GM10266 (cell line): ENCODE data around the gene SLC5A10.
"Not testable (repeated sequence)": the region's sequence is repeated elsewhere in the genome, so short reads cannot be mapped to it uniquely, and the experiment has no call there.

ENCODE experiments used
- DNase-seq: peaks from one replicate; pipeline ENCODE4 v3.0.0; 2012; ENCODE audit errors: extremely low spot score
- CTCF ChIP-seq: IDR thresholded peaks from 2 replicates; pipeline ENCODE4 v1.5.1; 2012; ENCODE audit warnings: mild to moderate bottlenecking, low read depth; ENCODE audit not compliant: control insufficient read depth, insufficient read depth; ENCODE audit errors: missing control alignments

SLC5A10 gene

GRCh38 chr17:19022747-19023146, 70.8 kb downstream of the SLC5A10 start:
- TF ChIP-seq CTCF: no peak
- no peak for DNase-seq

GRCh38 chr17:19023209-19023999, 71.4 kb downstream of the SLC5A10 start:
- DNase-seq: no peak
- no peak for TF ChIP-seq CTCF

- no peak for TF ChIP-seq CTCF
- DNase-seq: no peak
Observed at GRCh38 chr17:19024101-19025078, 72.4 kb downstream of the SLC5A10 start.

GRCh38 chr17:19028671-19029070, 76.7 kb downstream of the SLC5A10 start:
- not testable (repeated sequence) for DNase-seq

GRCh38 chr17:19029740-19030139, 77.8 kb downstream of the SLC5A10 start:
- not testable (repeated sequence) for DNase-seq

- not testable (repeated sequence) for DNase-seq
Observed at GRCh38 chr17:19030771-19031449, 78.9 kb downstream of the SLC5A10 start.

- not testable (repeated sequence) for DNase-seq
- TF ChIP-seq CTCF: peak; percentile 57
Observed at GRCh38 chr17:19031729-19032128, 79.8 kb downstream of the SLC5A10 start.

GRCh38 chr17:19032377-19032988, 80.5 kb downstream of the SLC5A10 start:
- not testable (repeated sequence) for DNase-seq

- DNase-seq: not testable (repeated sequence)
Observed at GRCh38 chr17:19036186-19036585, 84.2 kb downstream of the SLC5A10 start.

GRCh38 chr17:19037547-19037946, 85.6 kb downstream of the SLC5A10 start:
- not testable (repeated sequence) for DNase-seq

GRCh38 chr17:19038007-19038406, 86.0 kb downstream of the SLC5A10 start:
- DNase-seq: not testable (repeated sequence)

- not testable (repeated sequence) for DNase-seq
Observed at GRCh38 chr17:19038730-19039129, 86.8 kb downstream of the SLC5A10 start.

GRCh38 chr17:19040350-19040749, 88.4 kb downstream of the SLC5A10 start:
- not testable (repeated sequence) for DNase-seq

GRCh38 chr17:19041871-19042270, 89.9 kb downstream of the SLC5A10 start:
- DNase-seq: not testable (repeated sequence)
